Measurements from ENCODE around the gene ASPA.

DNA sequence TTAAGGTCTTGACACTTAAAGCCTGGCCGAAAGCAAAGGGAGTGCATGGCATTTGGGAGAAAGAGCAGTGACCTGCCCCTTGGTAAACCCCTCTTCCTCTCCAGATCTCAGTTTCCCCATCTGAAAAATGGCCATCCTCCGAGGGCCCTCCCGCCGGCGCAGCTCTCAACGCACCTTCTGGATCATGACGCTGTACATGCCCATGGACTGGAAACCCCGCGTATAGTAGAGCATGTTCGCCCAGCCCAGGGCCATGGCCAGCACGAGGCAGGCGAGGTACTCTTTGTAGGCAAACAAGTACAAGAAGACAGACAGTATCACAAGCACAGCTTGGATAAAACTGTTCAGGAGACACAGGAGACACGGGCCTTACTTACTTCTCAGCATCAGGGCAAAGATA, 48.2 kb downstream of the ASPA start:
- no peak for TF ChIP-seq CTCF (IDR thresholded peaks at IDR 0.05; ENCODE audit: insufficient read depth, low read length)
- TF ChIP-seq POLR2AphosphoS5 (IDR thresholded peaks at IDR 0.05; ENCODE audit: low read depth) = no peak
- no peak for TF ChIP-seq REST (IDR thresholded peaks at IDR 0.05; ENCODE audit: insufficient replicate concordance, low read depth)
- no peak for TF ChIP-seq GABPA (IDR thresholded peaks at IDR 0.05; ENCODE audit: low read depth)
- no peak for TF ChIP-seq SPI1 (IDR thresholded peaks at IDR 0.05; ENCODE audit: borderline replicate concordance, low read depth)

Measured in HL-60 (cell line).